ENCODE results near the gene SNX9.
"Not testable (repeated sequence)": the region's sequence is repeated elsewhere in the genome, so short reads cannot be mapped to it uniquely, and the experiment has no call there.

The SNX9 gene

GRCh38 chr6:157898169-157898568 is 75.1 kb downstream of the SNX9 start:
- no peak overlapping the region for H2BK5ac ChIP-seq (ENCODE audit: low read length)
- no peaks in the 10 kb centered on the region for H3K79me2 ChIP-seq (ENCODE audit: control insufficient read depth, insufficient read depth, low read length)
- peaks cover 3% of the 10 kb centered on the region for H3K79me1 ChIP-seq (ENCODE audit: low read length)
- H3K9ac ChIP-seq (ENCODE audit: low read length) = no peak overlapping the region
- no peak overlapping the region for H2BK120ac ChIP-seq (ENCODE audit: low read depth, low read length)
- H2AK5ac ChIP-seq (ENCODE audit: low read length) = no peak overlapping the region
- no peak overlapping the region for H4K8ac ChIP-seq (ENCODE audit: low read depth, low read length)
- no peak overlapping the region for H3K23ac ChIP-seq (ENCODE audit: low read length)
- no peak overlapping the region for H3K18ac ChIP-seq (ENCODE audit: low read length)
- no CpG with 5 or more reads among the region's 7 CpGs for WGBS (ENCODE audit: extremely low coverage, insufficient coverage, low lambda C conversion rate)
- no peaks in the 10 kb centered on the region for H3K4me1 ChIP-seq (ENCODE audit: control insufficient read depth, low read depth, low read length)
- no peak overlapping the region for H3K4me2 ChIP-seq (ENCODE audit: low read length)
- no peak overlapping the region for H3K4ac ChIP-seq (ENCODE audit: low read depth, low read length)
- no peaks in the 10 kb centered on the region for H3K27me3 ChIP-seq (ENCODE audit: insufficient read depth, low read length, poor library complexity)
- H2BK15ac ChIP-seq (replicated peaks; ENCODE audit: low read depth) = no peak overlapping the region
- H3K56ac ChIP-seq (ENCODE audit: low read length) = no peak overlapping the region
- H3K36me3 ChIP-seq (ENCODE audit: control insufficient read depth, insufficient read depth, low read length) = peaks cover 1% of the 10 kb centered on the region
- H4K5ac ChIP-seq (ENCODE audit: low read length) = no peak overlapping the region
- no peak overlapping the region for H3K4me3 ChIP-seq (ENCODE audit: low read length)
- no peak overlapping the region for H3K27ac ChIP-seq (ENCODE audit: low read depth, low read length)
- DNase-seq = no peak

- Histone ChIP-seq H3K4me1 (ENCODE audit: control insufficient read depth, low read depth, low read length) (no peaks in the 10 kb centered on the region), H3K27me3 (ENCODE audit: insufficient read depth, low read length, poor library complexity) (no peaks in the 10 kb centered on the region), H3K36me3 (ENCODE audit: control insufficient read depth, insufficient read depth, low read length) (peaks cover 1% of the 10 kb centered on the region), H3K4me3 (ENCODE audit: low read length) (no peak overlapping the region), H2AK5ac (ENCODE audit: low read length) (no peak overlapping the region), H3K4ac (ENCODE audit: low read depth, low read length) (no peak overlapping the region), H3K27ac (ENCODE audit: low read depth, low read length) (no peak overlapping the region), H3K18ac (ENCODE audit: low read length) (no peak overlapping the region), H3K79me1 (ENCODE audit: low read length) (peaks cover 3% of the 10 kb centered on the region), H4K8ac (ENCODE audit: low read depth, low read length) (no peak overlapping the region), H4K5ac (ENCODE audit: low read length) (no peak overlapping the region), H2BK120ac (ENCODE audit: low read depth, low read length) (no peak overlapping the region), H3K9ac (ENCODE audit: low read length) (no peak overlapping the region), H2BK5ac (ENCODE audit: low read length) (no peak overlapping the region), H3K23ac (ENCODE audit: low read length) (no peak overlapping the region), H3K56ac (ENCODE audit: low read length) (no peak overlapping the region), H3K79me2 (ENCODE audit: control insufficient read depth, insufficient read depth, low read length) (no peaks in the 10 kb centered on the region), H2BK15ac (replicated peaks; ENCODE audit: low read depth) (no peak overlapping the region), H3K4me2 (ENCODE audit: low read length) (no peak overlapping the region)
- DNase-seq = no peak
- no CpG with 5 or more reads among the region's 3 CpGs for WGBS (ENCODE audit: extremely low coverage, insufficient coverage, low lambda C conversion rate)
Observed at GRCh38 chr6:157898640-157899039, 75.6 kb downstream of the SNX9 start.

GRCh38 chr6:157900262-157900661 is 77.2 kb downstream of the SNX9 start:
- not testable (repeated sequence) for DNase-seq; H3K4me3 ChIP-seq (ENCODE audit: low read length); H3K79me2 ChIP-seq (ENCODE audit: control insufficient read depth, insufficient read depth, low read length); H3K36me3 ChIP-seq (ENCODE audit: control insufficient read depth, insufficient read depth, low read length); H4K8ac ChIP-seq (ENCODE audit: low read depth, low read length); H3K79me1 ChIP-seq (ENCODE audit: low read length); H3K4ac ChIP-seq (ENCODE audit: low read depth, low read length); H3K56ac ChIP-seq (ENCODE audit: low read length); H3K9ac ChIP-seq (ENCODE audit: low read length); H3K27ac ChIP-seq (ENCODE audit: low read depth, low read length); H3K4me1 ChIP-seq (ENCODE audit: control insufficient read depth, low read depth, low read length); H2BK15ac ChIP-seq (replicated peaks; ENCODE audit: low read depth); H3K4me2 ChIP-seq (ENCODE audit: low read length); H3K27me3 ChIP-seq (ENCODE audit: insufficient read depth, low read length, poor library complexity); H3K18ac ChIP-seq (ENCODE audit: low read length); H2BK5ac ChIP-seq (ENCODE audit: low read length); H4K5ac ChIP-seq (ENCODE audit: low read length); H3K23ac ChIP-seq (ENCODE audit: low read length); H2AK5ac ChIP-seq (ENCODE audit: low read length); H2BK120ac ChIP-seq (ENCODE audit: low read depth, low read length)
- WGBS (ENCODE audit: extremely low coverage, insufficient coverage, low lambda C conversion rate) = no CpG with 5 or more reads among the region's 11 CpGs

GRCh38 chr6:157900751-157901150 is 77.7 kb downstream of the SNX9 start:
- not testable (repeated sequence) for H3K23ac ChIP-seq (ENCODE audit: low read length); H2BK15ac ChIP-seq (replicated peaks; ENCODE audit: low read depth); H3K4ac ChIP-seq (ENCODE audit: low read depth, low read length); H3K36me3 ChIP-seq (ENCODE audit: control insufficient read depth, insufficient read depth, low read length); H3K79me2 ChIP-seq (ENCODE audit: control insufficient read depth, insufficient read depth, low read length); H3K18ac ChIP-seq (ENCODE audit: low read length); H4K5ac ChIP-seq (ENCODE audit: low read length); H2BK120ac ChIP-seq (ENCODE audit: low read depth, low read length); H3K56ac ChIP-seq (ENCODE audit: low read length); H4K8ac ChIP-seq (ENCODE audit: low read depth, low read length); H3K9ac ChIP-seq (ENCODE audit: low read length); H2AK5ac ChIP-seq (ENCODE audit: low read length); H2BK5ac ChIP-seq (ENCODE audit: low read length); H3K4me1 ChIP-seq (ENCODE audit: control insufficient read depth, low read depth, low read length); H3K27me3 ChIP-seq (ENCODE audit: insufficient read depth, low read length, poor library complexity); H3K4me3 ChIP-seq (ENCODE audit: low read length); H3K4me2 ChIP-seq (ENCODE audit: low read length); DNase-seq; H3K27ac ChIP-seq (ENCODE audit: low read depth, low read length); H3K79me1 ChIP-seq (ENCODE audit: low read length)
- no CpG with 5 or more reads among the region's 4 CpGs for WGBS (ENCODE audit: extremely low coverage, insufficient coverage, low lambda C conversion rate)

- no peak overlapping the region for H3K18ac ChIP-seq (ENCODE audit: low read length)
- H4K5ac ChIP-seq (ENCODE audit: low read length) = no peak overlapping the region
- H2AK5ac ChIP-seq (ENCODE audit: low read length) = no peak overlapping the region
- no peak overlapping the region for H3K4me2 ChIP-seq (ENCODE audit: low read length)
- H3K9ac ChIP-seq (ENCODE audit: low read length) = no peak overlapping the region
- no peak overlapping the region for H3K56ac ChIP-seq (ENCODE audit: low read length)
- no peak overlapping the region for H2BK5ac ChIP-seq (ENCODE audit: low read length)
- H3K36me3 ChIP-seq (ENCODE audit: control insufficient read depth, insufficient read depth, low read length) = peaks cover 4% of the 10 kb centered on the region
- WGBS (ENCODE audit: extremely low coverage, insufficient coverage, low lambda C conversion rate) = no CpG with 5 or more reads among the region's 4 CpGs
- no peak overlapping the region for H2BK120ac ChIP-seq (ENCODE audit: low read depth, low read length)
- no peaks in the 10 kb centered on the region for H3K79me2 ChIP-seq (ENCODE audit: control insufficient read depth, insufficient read depth, low read length)
- no peak overlapping the region for H2BK15ac ChIP-seq (replicated peaks; ENCODE audit: low read depth)
- H3K4ac ChIP-seq (ENCODE audit: low read depth, low read length) = no peak overlapping the region
- H3K79me1 ChIP-seq (ENCODE audit: low read length) = no peaks in the 10 kb centered on the region
- no peak overlapping the region for H3K23ac ChIP-seq (ENCODE audit: low read length)
- no peak for DNase-seq
- no peaks in the 10 kb centered on the region for H3K27me3 ChIP-seq (ENCODE audit: insufficient read depth, low read length, poor library complexity)
- no peaks in the 10 kb centered on the region for H3K4me1 ChIP-seq (ENCODE audit: control insufficient read depth, low read depth, low read length)
- no peak overlapping the region for H4K8ac ChIP-seq (ENCODE audit: low read depth, low read length)
- no peak overlapping the region for H3K27ac ChIP-seq (ENCODE audit: low read depth, low read length)
- no peak overlapping the region for H3K4me3 ChIP-seq (ENCODE audit: low read length)
Observed at GRCh38 chr6:157904999-157905398, 82.0 kb downstream of the SNX9 start.

GRCh38 chr6:157905590-157906342 is 82.7 kb downstream of the SNX9 start:
- no peak overlapping the region for H3K4ac ChIP-seq (ENCODE audit: low read depth, low read length)
- H3K18ac ChIP-seq (ENCODE audit: low read length) = no peak overlapping the region
- no peak overlapping the region for H3K23ac ChIP-seq (ENCODE audit: low read length)
- H3K4me1 ChIP-seq (ENCODE audit: control insufficient read depth, low read depth, low read length) = no peaks in the 10 kb centered on the region
- H3K56ac ChIP-seq (ENCODE audit: low read length) = no peak overlapping the region
- no peak overlapping the region for H3K9ac ChIP-seq (ENCODE audit: low read length)
- no peak overlapping the region for H3K4me3 ChIP-seq (ENCODE audit: low read length)
- peaks cover 5% of the 10 kb centered on the region for H3K36me3 ChIP-seq (ENCODE audit: control insufficient read depth, insufficient read depth, low read length)
- no peak overlapping the region for H3K27ac ChIP-seq (ENCODE audit: low read depth, low read length)
- H4K5ac ChIP-seq (ENCODE audit: low read length) = no peak overlapping the region
- no peak overlapping the region for H2AK5ac ChIP-seq (ENCODE audit: low read length)
- WGBS (ENCODE audit: extremely low coverage, insufficient coverage, low lambda C conversion rate) = no CpG with 5 or more reads among the region's 11 CpGs
- no peaks in the 10 kb centered on the region for H3K79me2 ChIP-seq (ENCODE audit: control insufficient read depth, insufficient read depth, low read length)
- peak; percentile 35 for DNase-seq
- no peaks in the 10 kb centered on the region for H3K79me1 ChIP-seq (ENCODE audit: low read length)
- H3K27me3 ChIP-seq (ENCODE audit: insufficient read depth, low read length, poor library complexity) = no peaks in the 10 kb centered on the region
- no peak overlapping the region for H2BK15ac ChIP-seq (replicated peaks; ENCODE audit: low read depth)
- H2BK5ac ChIP-seq (ENCODE audit: low read length) = no peak overlapping the region
- H3K4me2 ChIP-seq (ENCODE audit: low read length) = no peak overlapping the region
- no peak overlapping the region for H2BK120ac ChIP-seq (ENCODE audit: low read depth, low read length)
- no peak overlapping the region for H4K8ac ChIP-seq (ENCODE audit: low read depth, low read length)
